IMR-90 (cell line): ENCODE data around the gene CRTC1. TPM values are rescaled to one million over a fixed set of nuclear protein-coding genes. Genes with fewer than 3 reads are reported as not detected.
A peak's percentile ranks its signal among the peaks of the same experiment; 100 is the strongest.

Experiments
- ATAC-seq: fragments of 200-7000 bp; cut with Tn5 transposase; 2 replicates; pipeline ENCODE4 v1.9.1; 2020; ENCODE audit warnings: low read depth, mild to moderate bottlenecking, moderate library complexity
- BruUV-seq: library from RNA; stranded (reverse); fragments of 400-500 nt; replicated peaks from 2 replicates; lab custom pipeline; 2021; lab: Mats Ljungman, UMichigan
- CTCF ChIA-PET: fragments of 300-600 bp; formaldehyde crosslinking; extraction: SDS; loops from one replicate; lab custom pipeline; 2021; ENCODE audit warnings: antibody characterized with exemption; lab: Yijun Ruan, JAX
- POLR2A ChIA-PET: fragments of 300-600 bp; sonication (Branson Sonifier 250); formaldehyde crosslinking; loops from one replicate; lab custom pipeline; 2022; ENCODE audit warnings: antibody characterized with exemption; ENCODE audit not compliant: unreplicated experiment; lab: Charles Lee
- DNase-seq: peaks from one replicate; pipeline ENCODE4 v3.0.0; 2013
- H2AFZ ChIP-seq: replicated peaks from 2 replicates; pipeline ENCODE3; 2013; ENCODE audit warnings: low read length, mild to moderate bottlenecking; ENCODE audit not compliant: poor library complexity
- H2AK5ac ChIP-seq: 2 replicates; pipeline ENCODE4 v1.6.1; 2013; ENCODE audit warnings: low read depth, low read length, inconsistent platforms
- H2AK9ac ChIP-seq: replicated peaks from 2 replicates; pipeline ENCODE3; 2013; ENCODE audit warnings: mild to moderate bottlenecking, low read depth, low read length, moderate library complexity; ENCODE audit not compliant: poor library complexity
- H2BK120ac ChIP-seq: 2 replicates; pipeline ENCODE4 v1.6.1; 2013; ENCODE audit warnings: low read depth, low read length, inconsistent platforms
- H2BK15ac ChIP-seq: 3 replicates; pipeline ENCODE4 v1.6.1; 2013; ENCODE audit warnings: low read depth, low read length, inconsistent platforms
- H2BK20ac ChIP-seq: 2 replicates; pipeline ENCODE4 v1.6.1; 2013; ENCODE audit warnings: low read depth, mild to moderate bottlenecking, inconsistent platforms, low read length, moderate library complexity
- H2BK5ac ChIP-seq: 2 replicates; pipeline ENCODE4 v1.6.1; 2013; ENCODE audit warnings: mild to moderate bottlenecking, low read depth, low read length, inconsistent platforms; ENCODE audit not compliant: poor library complexity, severe bottlenecking
- H3K14ac ChIP-seq: replicated peaks from 2 replicates; pipeline ENCODE4 v1.6.1; 2013; ENCODE audit warnings: low read depth, low read length, inconsistent platforms
- H3K18ac ChIP-seq: 2 replicates; pipeline ENCODE4 v1.6.1; 2013; ENCODE audit warnings: low read depth, low read length, control low read depth
- H3K23ac ChIP-seq: 2 replicates; pipeline ENCODE4 v1.6.1; 2013; ENCODE audit warnings: low read depth, low read length, inconsistent platforms
- H3K27ac ChIP-seq: 2 replicates; pipeline ENCODE4 v1.5.1; 2013; ENCODE audit warnings: mild to moderate bottlenecking, control low read depth, low read length; ENCODE audit not compliant: insufficient read depth
- H3K27me3 ChIP-seq: 2 replicates; pipeline ENCODE4 v1.6.1; 2013; ENCODE audit warnings: low read length; ENCODE audit not compliant: control insufficient read depth, insufficient read depth
- H3K36me3 ChIP-seq: 2 replicates; pipeline ENCODE4 v1.6.1; 2013; ENCODE audit warnings: low read length, mixed read lengths; ENCODE audit not compliant: control insufficient read depth, insufficient read depth
- H3K4ac ChIP-seq: 2 replicates; pipeline ENCODE4 v1.6.1; 2013; ENCODE audit warnings: low read depth, low read length, inconsistent platforms
- H3K4me1 ChIP-seq: 2 replicates; pipeline ENCODE4 v1.6.1; 2013; ENCODE audit warnings: low read length, mixed read lengths; ENCODE audit not compliant: control insufficient read depth, insufficient read depth
- H3K4me2 ChIP-seq: 2 replicates; pipeline ENCODE4 v1.6.1; 2013; ENCODE audit warnings: low read depth, mild to moderate bottlenecking, control low read depth, low read length, moderate library complexity
- H3K4me3 ChIP-seq: 2 replicates; pipeline ENCODE4 v1.5.1; 2013; ENCODE audit warnings: low read depth, mild to moderate bottlenecking, control low read depth, low read length, moderate library complexity; ENCODE audit not compliant: insufficient read depth
- H3K56ac ChIP-seq: 2 replicates; pipeline ENCODE4 v1.6.1; 2013; ENCODE audit warnings: low read length, inconsistent platforms; ENCODE audit not compliant: insufficient read depth; ENCODE audit errors: extremely low read depth
- H3K79me1 ChIP-seq, 2 experiments: 2 replicates each; pipeline ENCODE4 v1.6.1; 2013; ENCODE audit warnings: low read length in 2 of 2, inconsistent platforms in 1 of 2, low read depth in 1 of 2
- H3K9ac ChIP-seq: 2 replicates; pipeline ENCODE4 v1.6.1; 2013; ENCODE audit warnings: low read depth, low read length, control low read depth
- H3K9me1 ChIP-seq: 2 replicates; pipeline ENCODE4 v1.6.1; 2013; ENCODE audit warnings: low read length, inconsistent platforms; ENCODE audit not compliant: insufficient read depth
- H3K9me3 ChIP-seq: 2 replicates; pipeline ENCODE4 v1.6.1; 2013; ENCODE audit warnings: low read length; ENCODE audit not compliant: control insufficient read depth, insufficient read depth
- H4K20me1 ChIP-seq: 2 replicates; pipeline ENCODE4 v1.6.1; 2013; ENCODE audit warnings: low read length, inconsistent platforms; ENCODE audit not compliant: insufficient read depth
- H4K5ac ChIP-seq: 2 replicates; pipeline ENCODE4 v1.6.1; 2013; ENCODE audit warnings: mild to moderate bottlenecking, low read depth, low read length, control low read depth
- H4K8ac ChIP-seq, 2 experiments: 2 replicates each; pipeline ENCODE4 v1.6.1; 2013; ENCODE audit warnings: low read depth in 2 of 2, low read length in 2 of 2, control low read depth in 1 of 2, inconsistent platforms in 1 of 2
- H4K91ac ChIP-seq: 2 replicates; pipeline ENCODE4 v1.6.1; 2013; ENCODE audit warnings: low read depth, low read length, inconsistent platforms; ENCODE audit not compliant: insufficient read depth
- CEBPB ChIP-seq: IDR thresholded peaks from 2 replicates; pipeline ENCODE4 v1.6.1; 2012; ENCODE audit warnings: low read depth, low read length, improper control_type of control experiment
- FOS ChIP-seq: fragments of 150-350 bp; IDR thresholded peaks from 2 replicates; pipeline ENCODE4 v1.6.1; 2016; ENCODE audit warnings: low read depth, low read length
- NFE2L2 ChIP-seq: fragments of 150-350 bp; IDR thresholded peaks from 2 replicates; pipeline ENCODE4 v1.6.1; 2016; ENCODE audit warnings: low read depth, mild to moderate bottlenecking, low read length
- POLR2A ChIP-seq: IDR thresholded peaks from 2 replicates; pipeline ENCODE4 v1.6.1; 2012; ENCODE audit warnings: mild to moderate bottlenecking, low read depth, low read length
- RFX5 ChIP-seq: IDR thresholded peaks from 2 replicates; pipeline ENCODE4 v1.8.0; 2012; ENCODE audit warnings: low read depth, mild to moderate bottlenecking, low read length, moderate library complexity
- WGBS, 2 experiments: methylation state at CpG; one replicate each; pipeline versions ENCODE4 v1.1.5 to v1.1.7; 2013; ENCODE audit warnings: missing lambda C conversion rate in 2 of 2; ENCODE audit not compliant: insufficient read length in 1 of 2; ENCODE audit errors: extremely low coverage in 2 of 2; 5-methylcytosine and 5-hydroxymethylcytosine counted together
- dilution Hi-C: fragments of 300-500 bp; cut with HindIII; formaldehyde crosslinking; loops from one replicate; pipeline ENCODE4 v1.14.3; 2018; ENCODE audit warnings: low sequenced_read_pairs; ENCODE audit not compliant: unreplicated experiment
- in situ Hi-C: fragments of 300-500 bp; cut with MboI; formaldehyde crosslinking; loops from 3 replicates; pipeline ENCODE4 v1.14.3; 2019; ENCODE audit warnings: low sequenced_read_pairs, inconsistent platforms, mixed read lengths
- intact Hi-C: fragments of 100-400 bp; cut with micrococcal nuclease; formaldehyde crosslinking; loops from 2 replicates; pipeline ENCODE4 v1.10.0; 2022
- polyA plus RNA-seq, 3 experiments: library from polyadenylated mRNA; depleted of rRNA; stranded (reverse); fragments of >200 nt; gene quantifications; 2 replicates each; pipeline ENCODE4 v1.2.3, GENCODE V29; 2012; ENCODE audit warnings: low replicate concordance in 1 of 3
- total RNA-seq: library from RNA; depleted of rRNA; stranded (reverse); fragments of >200 nt; gene quantifications from 2 replicates; pipeline ENCODE4 v1.2.3, GENCODE V29; 2012

CRTC1 gene
- total and polyA plus RNA-seq, 2 of the 4 experiments (the other 2 are of a cell fraction): 0.18 to 5.7 TPM

DNA sequence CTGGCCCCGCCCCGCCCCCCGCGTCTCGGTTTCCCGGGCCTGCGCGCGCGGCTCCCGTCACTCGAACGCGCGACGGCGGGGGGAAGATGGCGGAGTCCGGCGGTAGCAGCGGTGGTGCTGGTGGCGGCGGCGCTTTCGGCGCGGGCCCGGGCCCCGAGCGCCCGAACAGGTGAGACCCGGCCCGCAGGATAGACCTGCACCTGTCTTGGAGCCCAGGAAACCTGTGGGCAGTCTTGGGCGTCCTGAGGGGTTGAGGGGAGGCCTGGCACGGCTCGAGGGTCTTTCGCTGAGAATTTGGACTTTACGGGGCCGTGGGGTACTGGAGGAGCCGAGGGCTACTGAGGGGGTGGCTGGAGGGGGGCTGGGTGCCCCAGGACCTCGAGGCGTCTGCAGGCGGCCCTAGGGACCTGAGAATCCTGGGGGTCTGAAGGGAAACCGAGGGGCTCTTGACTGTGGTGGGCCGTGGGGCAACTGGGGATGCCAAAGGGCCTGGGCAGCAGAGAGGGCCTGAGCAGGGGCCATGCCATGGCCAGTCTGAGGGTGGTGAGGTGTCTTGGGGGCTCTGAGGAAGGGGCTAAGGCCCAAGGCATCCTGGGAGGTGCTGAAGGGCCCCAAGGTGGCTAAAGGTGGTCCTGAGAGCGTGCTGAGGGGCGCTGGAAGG is 46.4 kb upstream of the CRTC1 start, which contains the start of gene KLHL26:
Gene KLHL26, plus strand, starts transcription at position 60 of the 661 bp plus-strand sequence. Its CDS starts 27 bp downstream, at position 87.
- peak within 1 kb of the TSS; percentile 13; the same call in 1 of the 2 replicates for H3K23ac ChIP-seq
- H4K8ac ChIP-seq: peak within 1 kb of the TSS; percentile 66 to 93; a peak in 3 of 4 replicates
- CTCF ChIA-PET: no interaction called here
- H3K9ac ChIP-seq: peak within 1 kb of the TSS; percentile 90
- no peak within 1 kb of the TSS for H2BK20ac ChIP-seq
- ATAC-seq (no peak), DNase-seq (no peak)
- no peaks in the 10 kb centered on the region for H3K27me3 ChIP-seq
- H4K91ac ChIP-seq: peak within 1 kb of the TSS; percentile 49; the same call in 1 of the 2 replicates
- peaks cover 7% of the 10 kb centered on the region for H3K4me1 ChIP-seq
- TF ChIP-seq NFE2L2 (no peak), FOS (no peak), CEBPB (no peak), RFX5 (no peak), POLR2A (peak; percentile 80)
- dilution Hi-C loops: no loop called here
- no TSS peak for BruUV-seq
- H3K4ac ChIP-seq: peak within 1 kb of the TSS; percentile 84
- no peaks in the 10 kb centered on the region for H3K36me3 ChIP-seq
- H3K18ac ChIP-seq: no peak within 1 kb of the TSS
- peak within 1 kb of the TSS; percentile 97 for H2AFZ ChIP-seq
- no peaks in the 10 kb centered on the region for H3K9me3 ChIP-seq
- no peak within 1 kb of the TSS for H2BK15ac ChIP-seq
- H2BK5ac ChIP-seq: peak within 1 kb of the TSS; percentile 22
- peak within 1 kb of the TSS; percentile 59 for H3K27ac ChIP-seq
- peak within 1 kb of the TSS; percentile 97 for H2AK9ac ChIP-seq
- intact Hi-C loops: no loop called here
- peak within 1 kb of the TSS; percentile 67 for H4K5ac ChIP-seq
- H3K4me2 ChIP-seq: peak within 1 kb of the TSS; percentile 97
- in situ Hi-C loops: no loop called here
- peaks cover 14% of the 10 kb centered on the region for H3K9me1 ChIP-seq
- POLR2A ChIA-PET: no interaction called here
- peak within 1 kb of the TSS; percentile 97 for H3K14ac ChIP-seq
- peak within 1 kb of the TSS; percentile 43 for H2AK5ac ChIP-seq
- H3K4me3 ChIP-seq: peak within 1 kb of the TSS; percentile 98
- 3% methylated on average over 30 of the region's 47 CpGs; no CpG with 5 or more reads in 1 of the 2 experiments for WGBS, 2 experiments
- peaks cover 3% of the 10 kb centered on the region for H4K20me1 ChIP-seq
- no peak within 1 kb of the TSS for H3K56ac ChIP-seq
- H3K79me1 ChIP-seq: peaks cover 14 to 37% of the 10 kb centered on the region in 2 experiments
- peak within 1 kb of the TSS; percentile 60; the same call in 1 of the 2 replicates for H2BK120ac ChIP-seq
